ENCODE measurements around the gene HRH3.

The HRH3 gene

DNA sequence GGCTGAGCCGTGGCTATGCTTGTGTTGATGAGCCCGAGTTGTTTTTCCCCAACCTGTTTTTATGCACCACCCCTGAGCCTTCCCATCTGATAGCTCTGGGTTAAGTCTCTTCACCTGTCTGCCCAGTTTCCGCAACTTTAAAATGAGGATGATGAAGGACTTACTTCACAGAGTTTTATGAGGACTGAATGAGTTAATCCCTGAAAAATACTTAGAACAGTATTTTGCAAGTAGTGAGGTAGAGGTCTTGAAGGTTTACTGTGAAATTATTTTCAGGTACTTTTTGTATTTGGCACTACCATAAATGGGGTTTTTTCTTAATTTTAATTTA is 34.0 kb downstream of the HRH3 start:
- Histone ChIP-seq H3K79me2 (ENCODE audit: insufficient read depth, low read length) (peaks cover 81% of the 10 kb centered on the region), H3K36me3 (ENCODE audit: insufficient read depth, low read length) (peaks cover 28% of the 10 kb centered on the region), H3K27ac (ENCODE audit: low read length) (no peak overlapping the region), H2AFZ (ENCODE audit: low read depth, low read length) (no peak overlapping the region), H3K9me3 (ENCODE audit: insufficient read depth, low read length, severe bottlenecking) (no peaks in the 10 kb centered on the region), H3K4me2 (ENCODE audit: insufficient read depth, low read length) (peak overlapping the region; percentile 13; the same call in 1 of the 2 replicates), H3K4me1 (ENCODE audit: insufficient read depth, low read length) (peaks cover 32% of the 10 kb centered on the region), H3K4me3 (ENCODE audit: low read depth in 1 of 2, low read length in 2 of 2) (no peak overlapping the region), H4K20me1 (ENCODE audit: insufficient read depth, low read length) (peaks cover 27% of the 10 kb centered on the region), H3K27me3 (ENCODE audit: insufficient read depth, low read length, poor library complexity) (no peaks in the 10 kb centered on the region), H3K9ac (ENCODE audit: low read depth, low read length) (no peak overlapping the region)
- no peak for TF ChIP-seq EZH2 (IDR thresholded peaks at IDR 0.05; ENCODE audit: borderline replicate concordance, low read depth, low read length, severe bottlenecking)
- TF ChIP-seq CTCF (IDR thresholded peaks at IDR 0.05; ENCODE audit: borderline replicate concordance, extremely low read depth, low read length, poor library complexity, severe bottlenecking): no peak
- DNase-seq (no peak), ATAC-seq (ENCODE audit: insufficient read depth, low read depth) (no peak)

DNA sequence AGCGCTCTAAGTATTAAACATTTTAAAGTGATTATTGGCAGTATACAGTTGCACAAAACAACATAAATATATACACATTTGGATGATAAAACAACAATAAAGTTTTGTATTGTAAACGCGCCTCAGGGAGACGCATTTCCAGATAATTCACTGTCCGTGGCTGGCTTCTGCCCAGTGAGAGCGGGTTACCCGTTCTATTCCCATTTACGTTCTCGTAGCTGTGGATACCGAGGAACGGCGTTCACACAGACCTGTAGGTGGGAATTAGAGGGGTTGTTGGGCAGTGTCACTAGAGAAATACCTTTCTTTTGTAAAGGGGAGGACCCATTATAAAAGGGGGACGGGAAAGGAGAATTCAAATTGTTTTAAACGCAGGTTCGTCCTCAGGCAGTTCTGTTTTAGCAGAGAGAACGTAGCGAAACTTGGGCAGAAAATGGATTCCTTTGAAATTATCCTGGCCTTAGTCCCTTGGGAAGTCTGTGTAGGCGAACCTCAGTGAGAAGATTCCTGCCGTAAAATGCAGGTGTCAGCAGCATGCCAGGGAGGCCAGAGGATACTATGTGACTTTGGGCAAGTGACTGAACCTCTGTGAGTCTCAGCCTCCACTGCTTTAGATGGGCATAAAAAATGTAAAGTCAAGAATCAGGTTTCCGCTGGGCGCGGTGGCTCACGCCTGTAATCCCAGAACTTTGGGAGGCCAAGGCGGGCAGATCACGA is 36.5 kb downstream of the HRH3 start:
- Histone ChIP-seq H3K4me1 (ENCODE audit: insufficient read depth, low read length) (peaks cover 32% of the 10 kb centered on the region), H3K36me3 (ENCODE audit: insufficient read depth, low read length) (peaks cover 15% of the 10 kb centered on the region), H3K4me3 (ENCODE audit: low read depth in 1 of 2, low read length in 2 of 2) (peak overlapping the region; percentile 85 to 89), H4K20me1 (ENCODE audit: insufficient read depth, low read length) (peaks cover 16% of the 10 kb centered on the region; the same call in 1 of the 2 replicates), H3K27me3 (ENCODE audit: insufficient read depth, low read length, poor library complexity) (no peaks in the 10 kb centered on the region), H3K9me3 (ENCODE audit: insufficient read depth, low read length, severe bottlenecking) (no peaks in the 10 kb centered on the region), H3K9ac (ENCODE audit: low read depth, low read length) (peak overlapping the region; percentile 88), H3K79me2 (ENCODE audit: insufficient read depth, low read length) (peaks cover 58% of the 10 kb centered on the region), H3K4me2 (ENCODE audit: insufficient read depth, low read length) (peak overlapping the region; percentile 93), H2AFZ (ENCODE audit: low read depth, low read length) (peak overlapping the region; percentile 78), H3K27ac (ENCODE audit: low read length) (peak overlapping the region; percentile 91)
- TF ChIP-seq CTCF (IDR thresholded peaks at IDR 0.05; ENCODE audit: borderline replicate concordance, extremely low read depth, low read length, poor library complexity, severe bottlenecking) (no peak), EZH2 (IDR thresholded peaks at IDR 0.05; ENCODE audit: borderline replicate concordance, low read depth, low read length, severe bottlenecking) (no peak)
- no peak for ATAC-seq (ENCODE audit: insufficient read depth, low read depth)
- no peak for DNase-seq

GRCh38 chr20:62182469-62183425 is 37.3 kb downstream of the HRH3 start, which contains the start of gene MTG2:
Gene MTG2, plus strand, starts transcription at chr20:62183028. Its CDS starts 10,393 bp downstream, at chr20:62193421.
- Histone ChIP-seq H3K9ac (ENCODE audit: low read depth, low read length) (peak within 1 kb of the TSS; percentile 88), H3K79me2 (ENCODE audit: insufficient read depth, low read length) (peaks cover 50% of the 10 kb centered on the region), H4K20me1 (ENCODE audit: insufficient read depth, low read length) (peaks cover 16% of the 10 kb centered on the region; the same call in 1 of the 2 replicates), H3K4me3 (ENCODE audit: low read depth in 1 of 2, low read length in 2 of 2) (peak within 1 kb of the TSS; percentile 85 to 89), H3K9me3 (ENCODE audit: insufficient read depth, low read length, severe bottlenecking) (no peaks in the 10 kb centered on the region), H3K27ac (ENCODE audit: low read length) (peak within 1 kb of the TSS; percentile 91), H3K4me2 (ENCODE audit: insufficient read depth, low read length) (peak within 1 kb of the TSS; percentile 93), H2AFZ (ENCODE audit: low read depth, low read length) (peak within 1 kb of the TSS; percentile 95), H3K36me3 (ENCODE audit: insufficient read depth, low read length) (peaks cover 17% of the 10 kb centered on the region), H3K4me1 (ENCODE audit: insufficient read depth, low read length) (peaks cover 32% of the 10 kb centered on the region), H3K27me3 (ENCODE audit: insufficient read depth, low read length, poor library complexity) (no peaks in the 10 kb centered on the region)
- DNase-seq (peak; percentile 97), ATAC-seq (ENCODE audit: insufficient read depth, low read depth) (peak; percentile 97)
- TF ChIP-seq CTCF (IDR thresholded peaks at IDR 0.05; ENCODE audit: borderline replicate concordance, extremely low read depth, low read length, poor library complexity, severe bottlenecking) (no peak), EZH2 (IDR thresholded peaks at IDR 0.05; ENCODE audit: borderline replicate concordance, low read depth, low read length, severe bottlenecking) (no peak)
